Measurements from ENCODE around the gene SCD5. TPM values are rescaled to one million over a fixed set of nuclear protein-coding genes. Genes with fewer than 3 reads are reported as not detected.

The SCD5 gene
- total and polyA plus RNA-seq, 2 of the 13 experiments (the other 11 are each of a cell fraction or from before 2014, with no cell fraction given): not detected

GRCh38 chr4:82803746-82804145 lies 5.2 kb upstream of the SCD5 start:
- BruUV-seq (replicated peaks): no TSS peak
- Histone ChIP-seq H3K27me3 (ENCODE audit: control insufficient read depth in 1 of 2, insufficient read depth in 2 of 2, low read length in 2 of 2) (peaks cover 3 to 19% of the 10 kb centered on the region in 2 experiments), H4K20me1 (ENCODE audit: insufficient read depth, low read length) (no peaks in the 10 kb centered on the region), H3K27ac (ENCODE audit: extremely low read length, insufficient read depth, low read length) (no peak overlapping the region), H3K4me2 (ENCODE audit: low read depth, low read length) (no peak overlapping the region), H3K36me3 (replicated peaks in 1 of 2; ENCODE audit: control insufficient read depth in 1 of 2, insufficient read depth in 2 of 2, low read length in 2 of 2) (no peaks in the 10 kb centered on the region), H3K79me2 (ENCODE audit: insufficient read depth, low read length) (no peaks in the 10 kb centered on the region), H3K9ac (ENCODE audit: insufficient read depth, low read depth, low read length) (no peak overlapping the region), H3K4me1 (ENCODE audit: insufficient read depth, low read length) (no peaks in the 10 kb centered on the region), H2AFZ (ENCODE audit: low read length) (no peak overlapping the region), H3K4me3 (replicated peaks in 1 of 3; ENCODE audit: insufficient read depth in 1 of 3, low read depth in 2 of 3, low read length in 3 of 3) (no peak overlapping the region), H3K9me3 (ENCODE audit: low read length) (no peaks in the 10 kb centered on the region)
- TF ChIP-seq CREM (IDR thresholded peaks at IDR 0.05) (no peak), CREM (CRISPR knock-in tag; IDR thresholded peaks at IDR 0.05) (no peak), MAF1 (CRISPR knock-in tag; IDR thresholded peaks at IDR 0.05; ENCODE audit: borderline replicate concordance) (no peak), GABPB1 (CRISPR knock-in tag; IDR thresholded peaks at IDR 0.05) (no peak), NR3C1 (CRISPR knock-in tag; IDR thresholded peaks at IDR 0.05) (no peak), ZFP37 (CRISPR knock-in tag; IDR thresholded peaks at IDR 0.05; ENCODE audit: borderline replicate concordance) (no peak), BHLHE40 (IDR thresholded peaks at IDR 0.05; ENCODE audit: low read length) (no peak), ATF2 (CRISPR knock-in tag; IDR thresholded peaks at IDR 0.05) (no peak), ELK4 (CRISPR knock-in tag; IDR thresholded peaks at IDR 0.05; ENCODE audit: borderline replicate concordance) (no peak), ZBTB38 (CRISPR knock-in tag; IDR thresholded peaks at IDR 0.05) (no peak), ZNF253 (CRISPR knock-in tag; IDR thresholded peaks at IDR 0.05; ENCODE audit: borderline replicate concordance) (no peak), MTA1 (CRISPR knock-in tag; IDR thresholded peaks at IDR 0.05; ENCODE audit: borderline replicate concordance) (no peak), PHF8 (CRISPR knock-in tag; IDR thresholded peaks at IDR 0.05) (no peak), HMG20B (CRISPR knock-in tag; conservative IDR thresholded peaks at IDR 0.05) (no peak), ZNF350 (CRISPR knock-in tag; IDR thresholded peaks at IDR 0.05; ENCODE audit: borderline replicate concordance, low read depth) (no peak), GLI4 (CRISPR knock-in tag; IDR thresholded peaks at IDR 0.05; ENCODE audit: borderline replicate concordance) (no peak)
- no peak for DNase-seq (ENCODE audit: low spot score)
- intact Hi-C loops (cut with micrococcal nuclease; ENCODE audit: unreplicated experiment): no loop called here
- POLR2A ChIA-PET: no interaction called here
- in situ Hi-C loops (cut with HindIII; ENCODE audit: extremely low pct_ligation_motif_present, low pct_unique_long_range_greater_than_20kb): no loop called here
- ATAC-seq: no peak
- FAIRE-seq: no peak
- WGBS (ENCODE audit: low lambda C conversion rate): 37% methylated on average over 4 of the region's 4 CpGs
- CTCF ChIA-PET (ENCODE audit: low intra/inter-chr PET ratio, low total read pairs): no interaction called here
